Putamen (tissue), 1 donor: ENCODE results near the gene RNLS.
"Not testable (repeated sequence)": the region's sequence is repeated elsewhere in the genome, so short reads cannot be mapped to it uniquely, and the experiment has no call there.

Source experiments
- DNase-seq: peaks from one replicate; pipeline ENCODE4 v3.0.0-alpha.2; 2016; ENCODE audit warnings: low spot score

The RNLS gene

DNA sequence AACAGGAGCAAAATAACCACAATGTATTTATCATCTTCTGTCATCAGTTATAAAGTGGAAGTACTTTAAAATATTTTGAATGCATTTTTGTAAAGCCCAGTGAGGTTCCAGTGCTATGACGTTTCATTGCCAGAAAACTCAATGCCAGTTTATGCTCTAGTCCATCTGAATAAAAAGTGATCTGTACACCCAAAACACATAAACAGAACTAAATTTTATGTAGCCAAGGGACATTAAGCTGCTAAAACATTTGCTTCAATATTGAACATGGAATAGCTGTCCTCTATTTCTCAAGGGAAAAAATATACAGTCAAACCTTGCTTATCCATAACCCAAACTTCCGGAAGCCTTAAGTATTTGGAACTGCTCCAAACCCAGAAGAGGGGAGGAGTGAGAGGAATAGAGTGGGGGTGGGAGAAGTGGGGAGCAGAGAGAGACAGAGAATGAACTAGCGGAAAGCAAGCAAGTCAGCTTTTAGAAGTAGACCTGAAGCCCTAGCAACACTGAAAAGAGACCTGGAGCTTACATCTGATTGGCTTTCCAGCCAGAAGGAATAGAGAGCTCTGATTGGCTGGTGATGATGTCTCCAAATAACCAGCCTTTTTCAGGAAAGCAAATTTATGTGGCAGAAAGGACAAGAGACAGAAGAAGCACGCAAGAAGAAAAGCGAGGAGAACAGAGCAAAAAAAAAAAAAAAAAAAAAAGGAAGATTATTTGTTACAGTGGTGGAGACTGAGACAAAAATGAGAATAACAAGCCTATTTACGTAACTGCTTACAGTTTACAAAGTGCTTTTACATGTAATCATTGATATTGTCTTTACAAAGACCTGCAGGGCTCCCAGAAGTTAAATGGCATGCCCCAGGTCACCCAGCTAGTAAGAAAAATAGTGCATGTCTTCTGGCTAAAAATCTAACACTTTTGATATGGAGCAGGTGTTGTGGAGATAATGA, 196.0 kb downstream of the RNLS start:
- DNase-seq, result peak; percentile 80

DNA sequence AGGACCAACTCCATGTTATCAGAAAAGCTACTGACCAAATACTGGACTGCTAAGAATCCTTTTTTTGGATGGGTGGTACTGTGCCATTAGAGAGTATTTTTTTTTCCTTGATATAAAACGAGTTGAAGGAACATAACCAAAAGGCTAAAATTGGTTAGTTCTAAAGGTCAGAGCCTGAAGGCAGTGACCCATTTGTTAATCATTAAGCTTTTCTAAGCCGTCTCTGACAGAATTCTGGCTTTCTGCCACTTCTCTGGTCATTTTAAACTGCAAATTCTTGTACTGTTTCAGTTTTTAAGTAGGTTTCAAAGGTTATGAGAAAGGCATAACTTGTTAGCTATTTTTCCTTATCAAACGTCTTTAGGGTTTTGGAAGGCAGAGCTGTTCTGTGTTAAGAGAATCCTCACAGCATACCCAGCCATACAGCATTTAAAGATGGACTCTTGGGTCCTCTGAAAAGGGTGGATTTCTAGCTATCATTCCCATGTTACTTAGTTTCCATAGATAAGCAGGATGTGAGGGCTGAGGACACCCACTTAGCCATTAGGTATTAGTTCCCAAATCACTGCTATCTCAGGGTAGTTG, 196.8 kb downstream of the RNLS start:
- DNase-seq, result no peak

DNA sequence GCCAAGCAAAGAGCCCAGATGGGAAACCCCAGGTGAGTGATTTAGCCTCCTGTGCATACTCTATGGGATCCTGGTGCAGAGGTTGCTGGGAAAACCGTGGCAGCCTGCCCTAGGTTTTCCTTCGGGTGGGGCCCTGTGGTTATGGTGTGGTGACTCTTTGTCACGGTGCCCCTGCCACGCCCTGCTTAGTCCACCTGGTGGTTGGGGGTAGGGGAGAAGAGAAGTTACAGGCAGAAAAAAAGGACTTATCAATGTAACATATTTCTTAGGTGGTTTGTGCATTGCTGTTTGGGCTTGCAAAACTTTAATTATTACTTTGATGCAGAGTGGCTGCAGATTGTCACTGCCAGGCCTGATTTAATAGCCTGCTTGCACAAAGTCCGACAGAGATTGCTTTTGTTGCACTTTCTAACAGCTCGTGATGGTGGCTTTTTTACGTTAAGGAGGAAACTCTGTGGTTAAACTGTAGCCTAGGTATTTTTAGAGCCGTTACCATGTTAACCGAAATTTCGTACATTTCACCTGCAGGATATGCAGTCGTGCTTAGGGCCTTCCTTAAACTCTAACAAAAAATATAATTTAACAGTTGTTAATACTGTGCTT, 197.4 kb downstream of the RNLS start:
- DNase-seq, result no peak

DNA sequence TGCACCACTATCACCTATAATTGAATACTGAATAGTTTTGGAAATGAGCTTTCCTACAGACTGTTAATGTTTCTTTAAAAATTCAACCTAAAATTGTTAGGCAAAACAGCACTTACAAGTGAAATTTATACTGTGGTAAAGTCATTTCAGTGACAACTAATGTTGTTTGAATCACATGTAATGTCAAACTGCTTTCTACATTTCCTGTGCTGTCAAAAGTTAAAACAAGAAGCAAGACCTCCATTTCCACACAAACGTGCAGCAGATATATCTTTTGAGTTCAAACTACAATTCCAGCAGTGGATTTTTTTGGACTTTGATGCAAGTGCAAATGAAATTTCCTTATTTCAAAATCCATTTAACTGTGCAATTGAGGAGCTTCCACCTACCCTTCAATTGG, 199.8 kb downstream of the RNLS start:
- DNase-seq, result no peak

DNA sequence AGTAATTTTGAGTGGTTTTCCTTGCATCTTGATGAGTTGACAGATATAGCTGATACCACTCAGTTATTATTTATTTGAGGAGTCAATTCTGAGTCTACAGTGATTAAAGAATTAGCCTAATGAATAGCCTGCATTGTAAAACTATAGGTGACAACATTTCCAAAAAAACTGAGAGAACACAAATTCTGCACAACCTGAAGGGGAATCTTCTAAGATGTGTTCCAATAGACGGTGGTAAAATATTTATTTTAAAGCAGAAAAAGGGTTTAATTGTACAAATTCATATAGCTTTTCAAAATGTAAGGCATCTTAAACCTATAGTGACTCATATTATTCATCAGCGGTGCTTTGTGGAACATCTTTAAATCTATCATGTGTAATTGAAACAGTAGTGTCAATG, 200.4 kb downstream of the RNLS start:
- DNase-seq, result no peak

DNA sequence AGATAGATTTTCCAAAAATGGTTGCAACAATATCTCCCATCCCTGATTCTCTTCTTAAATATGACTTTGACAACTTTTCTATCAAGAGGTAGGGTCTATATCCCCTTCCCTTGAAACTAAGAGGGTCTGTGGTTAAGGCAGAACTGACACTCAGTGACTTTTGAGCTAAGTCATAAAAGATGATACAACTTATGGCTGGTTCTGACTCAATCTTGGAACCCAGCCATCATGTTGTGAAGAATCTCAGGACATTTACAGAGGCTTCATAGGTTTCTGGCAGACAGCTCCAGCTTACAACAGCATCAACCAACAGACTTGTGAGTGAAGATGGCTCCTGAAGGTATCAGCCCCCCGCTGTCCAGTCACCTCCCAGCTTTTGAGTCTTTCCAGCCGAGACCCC, 203.5 kb downstream of the RNLS start:
- DNase-seq, result no peak

DNA sequence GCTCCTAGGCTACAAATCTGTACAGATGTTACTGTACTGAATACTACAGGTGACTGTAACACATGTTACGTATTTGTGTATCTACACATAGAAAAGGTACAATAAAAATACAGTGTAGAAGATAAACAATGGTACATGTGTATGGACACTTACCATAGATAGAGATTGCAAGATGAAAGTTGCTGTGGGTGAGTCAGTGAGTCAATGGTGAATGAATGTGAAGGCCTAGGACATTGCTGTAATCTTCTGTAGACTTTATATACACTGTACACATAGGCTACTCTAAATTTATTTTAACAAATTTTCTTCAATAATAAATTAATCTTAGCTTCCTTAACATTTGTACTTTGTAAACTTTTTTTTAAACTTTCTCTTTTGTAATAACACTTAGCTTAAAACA, 205.6 kb downstream of the RNLS start:
- no peak for DNase-seq

DNA sequence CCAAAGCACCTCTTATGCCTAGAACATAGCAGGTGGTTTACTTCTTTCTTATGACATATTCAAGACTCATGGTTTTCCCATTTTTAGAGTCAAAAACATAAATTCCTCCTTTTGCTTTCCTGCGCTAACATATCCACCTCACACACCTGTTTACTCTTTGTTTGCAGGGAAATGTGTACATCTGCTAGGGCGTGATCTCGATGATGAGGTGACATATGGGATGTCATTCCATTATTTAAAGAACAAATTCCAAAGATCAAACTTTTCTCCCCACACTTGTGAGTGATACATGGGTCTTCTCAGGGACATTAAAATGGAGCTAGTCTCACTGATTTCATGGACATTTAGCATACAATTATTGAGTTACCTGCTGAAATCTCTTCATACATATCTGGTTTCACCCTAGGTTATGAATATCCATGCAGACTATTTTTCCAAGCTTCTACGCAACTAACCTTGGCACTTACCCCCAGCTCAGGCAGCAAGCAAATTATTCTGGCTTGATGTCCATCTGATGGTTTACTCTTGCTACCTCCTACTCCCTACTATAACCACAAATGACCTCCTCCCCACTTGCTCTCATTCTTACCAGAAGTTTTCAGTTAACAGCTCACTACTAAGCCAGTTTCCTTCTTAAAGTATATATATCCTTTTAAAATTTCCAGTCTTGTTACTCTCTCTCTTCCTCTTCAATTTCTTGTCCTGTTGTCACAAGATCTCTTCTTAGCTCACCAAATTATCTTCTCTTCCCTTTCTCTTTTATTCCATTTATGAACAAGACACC, 208.5 kb downstream of the RNLS start:
- DNase-seq, result no peak

DNA sequence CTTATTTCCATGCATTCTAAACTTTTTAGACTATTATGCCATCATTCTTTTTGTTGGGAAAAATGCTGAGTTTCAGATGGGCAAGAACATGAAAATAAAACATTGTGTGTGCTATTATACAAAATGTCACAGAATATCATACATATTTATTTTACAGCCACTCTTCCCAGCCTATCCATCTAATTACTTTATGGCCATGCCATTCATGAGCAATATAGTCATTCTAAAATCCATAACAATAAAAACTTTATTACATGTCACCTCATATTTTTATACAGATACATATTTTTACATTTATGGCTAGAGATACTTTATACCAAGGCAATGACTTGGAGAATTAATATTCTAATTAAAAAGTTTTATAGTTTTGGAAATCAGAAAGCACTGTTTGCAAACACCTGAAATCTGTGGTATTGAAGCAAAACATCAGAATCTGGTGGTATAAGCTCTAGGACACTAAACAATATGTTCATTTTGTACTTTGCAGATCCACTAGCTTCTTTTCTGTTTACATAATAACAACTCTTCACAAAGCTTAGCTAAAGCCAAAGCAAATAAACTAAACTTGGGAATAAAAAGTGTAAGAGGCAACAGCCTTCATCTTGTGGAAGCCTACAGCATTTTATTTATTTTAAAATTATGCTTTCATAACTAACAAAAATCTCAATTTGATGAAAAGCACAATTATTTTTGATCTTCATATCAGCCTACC, 210.1 kb downstream of the RNLS start:
- no peak for DNase-seq

DNA sequence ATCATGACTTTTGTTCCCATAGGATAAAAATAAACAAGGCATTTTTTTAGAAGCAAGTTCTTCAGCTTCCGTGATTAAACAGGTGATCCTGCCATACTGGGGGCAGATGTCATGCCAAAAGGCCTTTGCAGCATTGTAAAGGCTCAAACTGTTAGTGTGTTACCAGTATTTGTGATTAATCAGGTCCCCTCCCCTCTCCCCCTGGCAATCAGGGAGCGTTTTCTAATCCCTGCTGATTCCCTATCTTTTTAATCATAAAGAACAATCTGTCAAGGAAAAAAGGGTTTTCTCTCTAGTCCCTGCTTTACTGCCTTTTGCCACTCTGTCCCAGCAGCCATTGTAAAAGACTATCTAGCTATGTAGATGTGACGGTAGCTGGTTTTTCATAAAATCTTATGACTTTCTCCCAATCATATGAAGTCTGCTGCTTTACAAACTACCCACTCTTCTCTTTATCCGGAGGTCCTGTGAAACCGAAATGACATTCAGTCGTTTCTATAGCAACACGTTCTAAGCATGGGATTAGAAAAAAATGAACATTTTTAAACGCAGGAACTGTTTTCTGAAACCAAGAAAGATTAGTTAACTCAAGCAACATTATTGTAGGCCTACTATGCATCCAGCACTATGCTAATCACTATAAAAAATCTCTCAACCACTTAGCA, 210.9 kb downstream of the RNLS start:
- DNase-seq, result no peak

DNA sequence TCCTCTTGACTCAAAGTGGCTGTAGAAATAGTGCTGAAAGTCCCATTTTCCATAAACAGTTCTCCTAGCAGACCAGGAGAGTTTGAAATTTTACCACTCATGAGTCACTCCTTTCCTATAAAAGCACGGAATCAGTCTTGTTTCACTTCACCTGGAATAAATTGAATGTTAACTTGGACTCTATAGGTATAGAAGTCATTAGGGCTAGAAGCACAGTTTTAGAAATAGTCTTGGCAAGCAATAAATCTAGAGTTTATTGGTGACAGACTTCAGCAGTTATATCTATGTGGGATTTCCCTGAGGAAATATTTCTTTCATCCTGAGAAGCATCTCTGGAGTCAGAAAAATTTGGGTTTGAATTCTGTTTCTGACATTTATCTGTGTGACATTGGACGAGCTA, 212.4 kb downstream of the RNLS start:
- DNase-seq, result no peak

DNA sequence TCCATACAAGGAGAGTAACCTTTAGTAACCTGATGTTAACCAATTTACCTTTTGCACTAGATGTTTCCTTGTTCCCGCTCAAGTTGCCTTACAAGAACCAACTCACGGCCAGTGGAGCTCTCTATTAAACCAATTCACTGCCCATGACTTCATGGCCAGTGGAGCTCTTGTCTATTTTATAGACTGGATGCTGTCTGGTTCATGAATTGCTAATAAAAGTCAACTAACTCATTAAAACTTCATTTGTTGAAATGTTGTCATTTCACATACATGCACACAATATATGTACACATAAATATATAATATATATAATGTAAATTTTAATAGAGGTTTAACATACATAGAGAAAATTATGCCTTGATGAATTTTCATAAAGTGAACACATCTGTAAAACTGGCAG, 216.3 kb downstream of the RNLS start:
- no peak for DNase-seq

DNA sequence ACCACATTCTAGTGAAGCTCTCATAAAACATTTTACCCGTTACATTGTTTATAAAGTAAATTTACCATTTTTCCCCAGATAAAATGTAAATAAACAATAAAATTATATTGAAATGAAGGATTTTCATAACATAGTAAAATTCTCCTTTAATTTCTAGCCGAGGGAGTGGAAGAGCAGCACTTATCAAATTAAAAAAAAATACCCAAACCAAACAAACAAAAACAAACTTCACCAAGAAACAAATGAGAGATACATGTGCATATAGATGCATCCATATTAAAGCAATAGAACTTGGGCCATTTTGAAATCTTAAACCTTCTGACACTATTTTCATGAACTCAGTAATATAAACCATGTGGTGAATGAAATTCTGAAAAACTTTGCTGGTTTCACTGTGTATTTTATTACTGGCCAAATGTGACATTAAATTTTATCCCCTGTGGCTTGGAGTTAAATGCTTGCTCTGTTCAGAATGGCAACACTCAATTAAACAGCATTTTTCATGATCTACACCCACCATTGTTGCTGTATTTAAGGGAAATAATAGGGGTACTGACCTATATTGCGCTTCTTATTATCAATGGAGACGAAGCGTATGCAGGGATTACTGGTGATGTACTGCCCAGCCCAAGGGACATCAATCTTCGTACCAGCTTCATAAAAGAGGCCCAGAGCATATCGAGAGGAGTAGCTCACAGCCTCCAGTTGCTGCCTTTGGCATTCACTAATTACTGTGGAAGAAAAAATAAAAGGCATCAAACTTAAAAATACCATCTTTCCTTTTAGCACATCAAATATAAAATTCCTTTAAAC, 220.9 kb downstream of the RNLS start:
- DNase-seq, result no peak

DNA sequence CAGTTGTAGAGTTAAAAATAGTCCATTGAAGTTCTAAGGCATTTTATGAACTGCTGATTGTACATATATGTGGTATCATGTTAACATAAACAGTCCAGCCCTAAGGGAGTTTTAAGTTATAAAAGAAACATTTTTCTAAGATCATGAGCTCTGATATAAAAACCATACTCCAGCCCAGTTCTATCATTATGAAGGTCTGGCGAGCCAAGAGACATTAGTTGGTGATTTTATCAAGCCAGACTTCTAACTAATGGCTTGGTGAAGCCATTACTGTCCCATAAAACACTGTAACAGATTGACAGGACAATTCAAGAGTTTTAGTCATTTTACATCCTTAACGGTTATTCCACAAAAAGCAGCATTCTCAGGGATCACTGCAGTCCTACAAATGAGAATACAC, 221.6 kb downstream of the RNLS start:
- DNase-seq, result no peak

DNA sequence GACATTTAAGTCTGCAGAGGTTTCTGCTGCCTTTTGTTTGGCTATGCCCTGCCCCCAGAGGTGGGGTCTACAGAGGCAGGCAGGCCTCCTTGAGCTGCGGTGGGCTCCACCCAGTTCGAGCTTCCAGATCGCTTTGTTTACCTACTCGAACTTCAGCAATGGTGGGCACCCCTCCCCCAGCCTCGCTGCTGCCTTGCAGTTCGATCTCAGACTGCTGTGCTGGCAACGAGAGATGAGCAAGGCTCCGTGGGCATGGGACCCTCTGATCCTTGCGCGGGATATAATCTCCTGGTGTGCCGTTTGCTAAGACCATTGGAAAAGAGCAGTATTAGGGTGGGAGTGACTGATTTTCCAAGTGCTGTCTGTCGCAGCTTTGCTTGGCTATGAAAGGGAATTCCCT, 227.4 kb downstream of the RNLS start:
- not testable (repeated sequence) for DNase-seq

DNA sequence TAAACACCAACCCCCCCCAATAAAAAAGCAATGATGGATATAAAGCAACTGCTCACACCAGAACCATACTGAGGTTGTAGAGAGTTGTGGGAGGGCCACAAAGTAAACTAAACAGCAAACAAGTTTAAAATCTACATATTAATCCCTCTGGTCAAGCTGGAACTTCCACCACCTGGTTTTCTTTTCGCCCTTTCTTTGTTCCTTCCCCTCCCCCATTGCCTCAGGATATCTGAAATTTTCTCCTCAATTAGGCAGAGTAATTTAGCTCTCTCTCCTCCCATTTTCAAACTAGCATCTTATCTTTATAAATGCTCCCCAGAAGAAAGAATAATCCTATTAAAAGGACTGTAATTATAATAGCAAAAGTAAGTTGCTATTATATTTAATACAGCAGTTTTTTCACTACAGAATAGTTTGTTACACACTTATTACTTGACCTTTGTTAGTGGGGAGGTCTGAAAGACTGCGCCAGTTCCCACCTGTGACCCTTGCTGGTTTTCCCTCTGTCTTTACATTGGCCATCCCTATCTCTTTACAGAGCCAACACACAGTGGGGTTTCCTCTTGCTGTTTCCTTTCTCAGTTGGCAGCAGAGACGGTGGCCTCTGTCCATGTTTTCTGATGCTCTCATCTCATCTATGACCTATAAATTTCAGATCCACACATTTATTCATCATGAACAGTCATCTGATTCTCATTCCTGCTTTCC, 235.4 kb downstream of the RNLS start:
- DNase-seq, result no peak

DNA sequence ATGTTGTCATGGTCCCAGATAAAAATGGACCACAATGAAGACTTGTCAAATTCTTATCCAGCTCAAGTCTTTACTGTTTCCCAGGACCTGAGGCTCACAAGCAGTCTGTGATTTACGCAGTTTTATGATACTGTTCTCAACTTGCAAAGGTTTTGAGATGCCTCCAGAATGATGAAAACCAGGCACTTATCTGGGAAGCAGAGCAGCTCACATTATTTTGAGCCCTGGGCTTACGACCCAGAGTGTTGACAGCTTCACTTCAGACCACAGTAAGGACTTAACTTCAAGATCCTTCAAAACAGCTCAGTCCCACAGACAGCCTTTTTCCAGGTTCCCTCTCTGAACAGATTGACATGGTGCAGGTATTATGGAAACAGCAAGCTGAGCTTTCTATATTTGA, 236.1 kb downstream of the RNLS start:
- DNase-seq, result no peak

DNA sequence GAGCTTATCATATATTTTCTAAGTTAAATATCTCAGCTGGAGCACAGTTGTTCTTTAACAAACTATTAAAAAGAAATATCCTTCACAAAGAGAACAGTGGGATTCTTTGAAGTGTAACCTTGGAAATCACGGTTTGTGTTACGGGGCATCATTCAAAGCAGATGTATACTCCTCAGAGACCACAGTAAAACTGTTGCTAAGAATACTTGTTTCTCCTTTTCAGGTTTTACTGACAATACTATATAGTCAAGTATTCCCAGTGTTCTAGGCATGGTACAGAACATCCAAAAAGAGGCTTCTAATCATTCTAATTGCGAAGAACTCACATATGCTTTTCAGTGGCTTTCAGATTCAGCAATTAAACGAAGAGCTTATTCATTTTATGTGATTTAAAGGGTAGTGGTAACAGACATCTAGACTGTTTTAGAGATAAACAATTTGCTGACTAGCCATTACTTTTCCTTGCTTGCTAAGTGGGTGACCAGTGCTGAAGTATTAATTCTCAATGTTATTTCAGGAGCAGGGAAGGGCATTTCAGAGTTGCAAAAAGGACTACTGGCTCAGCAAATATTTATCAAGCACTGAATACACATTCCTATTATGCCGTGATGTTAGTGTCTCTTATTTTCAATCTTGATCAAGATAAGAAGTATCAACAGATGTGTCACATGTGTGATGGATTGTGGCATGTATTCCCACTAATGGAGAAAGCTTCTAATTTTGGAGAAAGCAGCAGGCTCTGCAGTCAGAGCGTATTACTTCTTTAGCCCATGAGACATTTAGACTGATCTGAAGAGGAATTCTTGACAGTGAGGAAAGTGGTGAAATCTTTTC, 236.8 kb downstream of the RNLS start:
- no peak for DNase-seq
